Rectal smooth muscle tissue (tissue), 1 donor: Measurements from ENCODE around the gene KCNK3.

Source experiments
- H3K27ac ChIP-seq: one replicate; pipeline ENCODE4 v1.7.0; 2013; ENCODE audit warnings: low read depth, low read length, inconsistent platforms
- H3K27me3 ChIP-seq: one replicate; pipeline ENCODE4 v1.7.0; 2013; ENCODE audit warnings: low read length; ENCODE audit not compliant: control insufficient read depth, insufficient read depth
- H3K36me3 ChIP-seq: one replicate; pipeline ENCODE4 v1.7.0; 2013; ENCODE audit warnings: low read length; ENCODE audit not compliant: control insufficient read depth, insufficient read depth
- H3K4me1 ChIP-seq: one replicate; pipeline ENCODE4 v1.7.0; 2013; ENCODE audit warnings: low read length; ENCODE audit not compliant: control insufficient read depth, insufficient read depth
- H3K4me3 ChIP-seq: one replicate; pipeline ENCODE4 v1.7.0; 2013; ENCODE audit warnings: low read length
- H3K9ac ChIP-seq: one replicate; pipeline ENCODE4 v1.7.0; 2013; ENCODE audit warnings: low read length

KCNK3 gene

DNA sequence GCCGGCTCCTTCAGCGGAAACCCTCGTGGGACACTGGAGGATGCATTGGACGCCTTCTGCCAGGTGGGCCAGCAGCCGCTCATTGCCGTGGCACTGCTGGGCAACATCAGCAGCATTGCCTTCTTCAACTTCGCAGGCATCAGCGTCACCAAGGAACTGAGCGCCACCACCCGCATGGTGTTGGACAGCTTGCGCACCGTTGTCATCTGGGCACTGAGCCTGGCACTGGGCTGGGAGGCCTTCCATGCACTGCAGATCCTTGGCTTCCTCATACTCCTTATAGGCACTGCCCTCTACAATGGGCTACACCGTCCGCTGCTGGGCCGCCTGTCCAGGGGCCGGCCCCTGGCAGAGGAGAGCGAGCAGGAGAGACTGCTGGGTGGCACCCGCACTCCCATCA, 85.6 kb downstream of the KCNK3 start:
- H3K4me3 ChIP-seq = no peak overlapping the region
- no peaks in the 10 kb centered on the region for H3K27me3 ChIP-seq
- no peaks in the 10 kb centered on the region for H3K4me1 ChIP-seq
- H3K9ac ChIP-seq = no peak overlapping the region
- peaks cover 28% of the 10 kb centered on the region for H3K36me3 ChIP-seq
- H3K27ac ChIP-seq = no peak overlapping the region

DNA sequence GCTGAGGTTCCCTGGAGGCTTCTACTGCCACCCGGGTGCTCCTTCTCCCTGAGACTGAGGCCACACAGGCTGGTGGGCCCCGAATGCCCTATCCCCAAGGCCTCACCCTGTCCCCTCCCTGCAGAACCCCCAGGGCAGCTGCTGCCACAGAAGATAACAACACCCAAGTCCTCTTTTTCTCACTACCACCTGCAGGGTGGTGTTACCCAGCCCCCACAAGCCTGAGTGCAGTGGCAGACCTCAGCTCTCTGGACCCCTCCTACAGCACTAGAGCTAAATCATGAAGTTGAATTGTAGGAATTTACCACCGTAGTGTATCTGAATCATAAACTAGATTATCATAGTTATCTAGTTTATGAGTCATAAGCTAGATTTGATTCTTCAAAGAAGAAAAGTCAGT, 86.0 kb downstream of the KCNK3 start:
- H3K4me1 ChIP-seq = no peaks in the 10 kb centered on the region
- H3K4me3 ChIP-seq = no peak overlapping the region
- H3K27me3 ChIP-seq = no peaks in the 10 kb centered on the region
- H3K9ac ChIP-seq = no peak overlapping the region
- peaks cover 28% of the 10 kb centered on the region for H3K36me3 ChIP-seq
- H3K27ac ChIP-seq = no peak overlapping the region

DNA sequence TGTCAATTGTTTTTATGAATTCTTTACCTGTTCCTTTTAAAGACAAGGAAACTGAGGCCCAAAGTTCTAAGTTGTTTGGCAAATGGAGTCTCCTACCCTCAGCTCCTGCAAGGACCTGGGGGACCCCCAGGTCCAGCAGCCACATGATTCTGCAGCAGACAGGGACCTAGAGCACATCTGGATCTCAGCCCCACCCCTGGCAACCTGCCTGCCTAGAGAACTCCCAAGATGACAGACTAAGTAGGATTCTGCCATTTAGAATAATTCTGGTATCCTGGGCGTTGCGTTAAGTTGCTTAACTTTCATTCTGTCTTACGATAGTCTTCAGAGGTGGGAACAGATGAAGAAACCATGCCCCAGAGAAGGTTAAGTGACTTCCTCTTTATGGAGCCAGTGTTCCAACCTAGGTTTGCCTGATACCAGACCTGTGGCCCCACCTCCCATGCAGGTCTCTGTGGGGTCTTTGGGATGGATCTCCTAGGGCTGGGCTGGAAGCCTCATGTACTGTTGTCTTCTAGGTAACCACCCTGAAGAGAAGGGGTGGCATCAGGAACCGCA, 87.8 kb downstream of the KCNK3 start:
- no peaks in the 10 kb centered on the region for H3K4me1 ChIP-seq
- no peak overlapping the region for H3K27ac ChIP-seq
- H3K9ac ChIP-seq = no peak overlapping the region
- peaks cover 18% of the 10 kb centered on the region for H3K36me3 ChIP-seq
- H3K27me3 ChIP-seq = no peaks in the 10 kb centered on the region
- no peak overlapping the region for H3K4me3 ChIP-seq
